Measurements from ENCODE around the gene XRN1.
"Not testable (repeated sequence)": the region's sequence is repeated elsewhere in the genome, so short reads cannot be mapped to it uniquely, and the experiment has no call there.

The XRN1 gene

DNA sequence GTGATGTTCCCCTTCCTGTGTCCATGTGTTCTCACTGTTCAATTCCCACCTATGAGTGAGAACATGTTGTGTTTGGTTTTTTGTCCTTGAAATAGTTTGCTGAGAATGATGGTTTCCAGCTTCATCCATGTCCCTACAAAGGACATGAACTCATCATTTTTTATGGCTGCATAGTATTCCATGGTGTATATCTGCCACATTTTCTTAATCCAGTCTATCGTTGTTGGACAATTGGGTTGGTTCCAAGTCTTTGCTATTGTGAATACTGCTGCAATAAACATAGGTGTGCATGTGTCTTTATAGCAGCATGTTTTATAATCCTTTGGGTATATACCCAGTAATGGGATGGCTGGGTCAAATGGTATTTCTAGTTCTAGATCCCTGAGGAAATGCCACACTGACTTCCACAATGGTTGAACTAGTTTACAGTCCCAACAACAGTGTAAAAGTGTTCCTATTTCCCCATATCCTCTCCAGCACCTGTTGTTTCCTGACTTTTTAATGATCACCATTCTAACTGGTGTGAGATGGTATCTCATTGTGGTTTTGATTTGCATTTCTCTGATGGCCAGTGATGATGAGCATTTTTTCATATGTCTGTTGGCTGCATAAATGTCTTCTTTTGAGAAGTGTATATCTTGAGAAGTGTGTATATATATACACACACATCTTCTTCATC, 123.4 kb downstream of the XRN1 start:
- DNase-seq: not testable (repeated sequence)

DNA sequence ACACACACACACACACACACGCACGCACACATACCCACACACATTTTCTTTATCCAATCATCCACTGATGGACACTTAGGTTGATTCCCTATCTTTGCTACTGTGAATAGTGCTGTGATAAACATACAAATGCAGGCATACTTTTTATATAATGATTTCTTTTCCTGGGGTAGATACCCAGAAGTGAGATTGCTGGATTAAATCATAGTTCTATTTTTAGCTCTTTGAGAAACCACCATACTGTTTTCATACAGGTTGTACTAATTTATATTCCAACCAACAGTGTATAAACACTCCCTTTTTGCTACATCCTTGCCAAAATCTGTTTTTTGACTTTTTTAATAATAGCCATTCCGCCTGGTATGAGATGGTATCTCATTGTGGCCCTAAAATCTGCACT, 127.9 kb downstream of the XRN1 start:
- no peak for DNase-seq

DNA sequence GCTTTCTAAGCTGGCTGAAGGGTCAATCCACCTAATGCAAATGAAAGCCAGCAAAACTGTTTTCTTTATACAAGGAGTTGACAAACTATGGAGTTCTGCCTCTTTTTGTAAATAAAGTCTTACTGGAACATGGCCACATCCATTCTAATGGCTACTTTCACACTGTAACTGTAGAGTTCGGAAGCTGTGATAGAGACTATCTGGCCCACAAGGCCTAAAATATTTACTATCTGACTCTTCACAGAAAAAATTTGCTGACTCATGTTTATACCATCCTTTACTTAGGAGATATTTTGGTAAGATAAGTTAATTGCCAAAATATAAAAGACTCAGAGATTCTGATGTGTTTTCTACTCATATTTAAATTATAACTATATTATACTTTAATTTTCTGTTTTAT, 128.7 kb downstream of the XRN1 start:
- no peak for DNase-seq

DNA sequence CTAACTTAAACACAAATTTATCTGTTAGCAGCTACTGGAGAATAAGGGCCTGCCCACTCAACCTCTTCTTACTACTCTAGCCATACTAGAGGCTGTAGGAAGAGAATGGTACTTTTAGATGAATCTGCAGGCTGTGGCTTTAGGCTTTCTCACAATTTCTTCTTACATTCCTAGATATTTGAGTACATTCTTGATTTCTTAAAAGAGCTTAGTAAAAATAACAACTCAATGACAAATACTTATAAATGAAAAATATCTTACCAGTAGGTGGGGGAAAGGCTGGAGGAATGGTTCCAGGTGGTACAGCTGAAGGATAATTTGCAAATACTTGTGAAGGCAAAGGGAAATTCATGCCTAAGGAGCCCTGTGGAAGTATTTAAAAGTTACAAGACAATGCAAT, 129.5 kb downstream of the XRN1 start:
- DNase-seq: no peak

DNA sequence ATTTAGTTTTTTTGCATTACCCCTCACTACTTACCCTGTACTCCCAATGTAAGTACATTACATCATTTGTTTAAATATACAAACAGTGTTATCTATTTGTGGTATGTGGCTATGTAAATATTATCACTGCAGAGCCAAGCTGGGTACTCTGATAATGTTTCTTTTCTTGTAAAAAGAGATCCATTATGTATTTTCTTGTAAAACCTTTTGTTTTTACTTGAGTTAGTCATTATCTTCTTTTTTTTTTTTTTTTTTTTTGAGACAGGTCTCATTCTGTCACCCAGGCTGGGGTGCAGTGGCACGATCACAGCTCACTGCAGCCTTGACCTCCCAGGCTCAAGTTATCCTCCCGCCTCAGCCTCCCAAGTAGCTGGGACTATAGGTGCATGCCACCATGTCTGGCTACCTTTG, 131.9 kb downstream of the XRN1 start:
- not testable (repeated sequence) for DNase-seq

DNA sequence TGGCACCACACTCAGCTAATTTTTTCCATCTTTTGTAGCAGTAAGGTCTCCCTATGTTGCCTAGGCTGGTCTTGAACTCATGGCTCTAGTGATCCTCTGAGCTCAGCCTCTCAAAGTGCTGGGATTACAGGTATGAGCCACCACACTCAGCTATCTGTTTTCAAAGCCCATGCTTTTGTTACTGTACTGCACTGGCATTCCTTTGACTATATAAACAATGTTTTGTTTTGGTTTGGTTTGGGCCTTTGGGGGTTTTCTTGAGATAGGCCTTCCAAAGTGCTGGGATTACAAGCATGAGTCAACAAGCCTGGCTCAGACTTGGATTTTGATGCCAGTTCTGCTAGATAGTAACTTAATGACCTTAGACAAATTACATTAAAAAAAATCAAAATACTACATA, 132.8 kb downstream of the XRN1 start:
- no peak for DNase-seq

DNA sequence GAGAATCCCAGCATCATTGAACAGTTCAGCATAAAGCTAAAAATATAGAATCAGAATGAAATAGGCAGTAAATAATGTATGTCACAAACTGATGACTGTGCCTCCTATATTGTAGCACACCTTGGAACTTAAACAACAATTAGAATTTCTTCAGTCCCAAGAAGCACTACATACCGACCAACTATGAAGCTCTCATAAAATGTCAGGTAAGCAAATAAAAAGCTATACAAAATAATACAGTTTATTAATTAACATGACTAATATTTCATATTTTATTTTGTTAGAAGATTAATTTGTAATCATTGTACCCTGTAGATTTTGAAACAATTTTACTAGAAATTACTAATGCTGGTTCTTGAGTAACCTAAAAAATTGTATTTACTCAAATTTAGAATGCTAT, 137.4 kb downstream of the XRN1 start:
- no peak for DNase-seq

DNA sequence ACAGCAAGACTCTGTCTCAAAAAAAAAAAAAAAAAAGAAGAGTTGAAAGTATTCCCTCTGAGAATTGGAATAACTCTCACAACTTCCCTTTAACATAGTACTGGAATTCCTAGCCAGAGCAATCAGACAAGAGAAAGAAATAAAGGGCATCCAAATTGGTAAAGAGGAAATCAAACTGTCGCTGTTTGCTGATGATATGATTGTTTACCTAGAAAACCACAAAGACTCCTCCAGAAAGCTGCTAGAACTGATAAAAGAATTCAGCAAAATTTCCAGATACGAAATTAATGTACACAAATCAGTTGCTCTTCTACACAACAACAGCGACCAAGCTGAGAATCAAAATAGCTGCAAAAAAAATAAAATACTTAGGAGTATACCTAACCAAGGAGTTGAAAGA, 145.0 kb downstream of the XRN1 start:
- DNase-seq: not testable (repeated sequence)

DNA sequence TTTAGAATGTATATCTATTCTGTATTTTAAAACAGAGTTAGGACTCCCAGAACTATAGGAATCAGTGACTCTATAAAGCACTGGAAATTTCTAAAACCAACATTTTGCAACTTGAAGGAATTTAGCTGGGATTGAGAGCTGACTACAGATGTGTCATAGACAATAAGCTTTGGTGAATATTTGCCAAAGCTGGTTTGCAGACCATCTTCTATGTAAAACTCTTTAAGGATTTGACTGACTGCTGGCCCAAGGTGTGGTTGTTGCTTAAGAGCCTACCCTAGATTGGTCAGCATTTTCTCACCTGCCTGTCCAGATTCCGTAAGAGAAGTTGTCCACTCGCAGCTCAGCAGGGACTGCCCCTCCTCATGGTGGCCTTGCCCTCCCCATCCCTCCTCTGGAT, 149.2 kb downstream of the XRN1 start:
- no peak for DNase-seq

DNA sequence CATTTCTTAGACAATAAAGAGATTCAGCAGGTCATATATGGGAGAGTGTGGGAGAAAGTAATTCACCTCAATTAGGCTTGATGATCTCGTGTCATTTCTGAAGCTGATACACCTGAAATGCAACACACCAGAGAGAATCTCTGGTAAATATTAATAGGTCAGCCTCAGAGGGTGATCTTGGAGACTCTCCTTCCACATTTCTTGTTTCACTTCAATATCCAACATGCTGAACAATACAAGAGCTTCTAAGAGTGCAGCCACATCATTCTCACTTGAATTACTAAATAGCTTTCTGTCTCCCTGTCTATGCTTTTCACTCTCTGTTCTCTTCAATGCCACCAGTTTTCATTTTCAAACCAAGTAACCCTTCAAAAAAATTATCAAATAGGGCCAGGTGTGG, 151.3 kb downstream of the XRN1 start:
- no peak for DNase-seq

DNA sequence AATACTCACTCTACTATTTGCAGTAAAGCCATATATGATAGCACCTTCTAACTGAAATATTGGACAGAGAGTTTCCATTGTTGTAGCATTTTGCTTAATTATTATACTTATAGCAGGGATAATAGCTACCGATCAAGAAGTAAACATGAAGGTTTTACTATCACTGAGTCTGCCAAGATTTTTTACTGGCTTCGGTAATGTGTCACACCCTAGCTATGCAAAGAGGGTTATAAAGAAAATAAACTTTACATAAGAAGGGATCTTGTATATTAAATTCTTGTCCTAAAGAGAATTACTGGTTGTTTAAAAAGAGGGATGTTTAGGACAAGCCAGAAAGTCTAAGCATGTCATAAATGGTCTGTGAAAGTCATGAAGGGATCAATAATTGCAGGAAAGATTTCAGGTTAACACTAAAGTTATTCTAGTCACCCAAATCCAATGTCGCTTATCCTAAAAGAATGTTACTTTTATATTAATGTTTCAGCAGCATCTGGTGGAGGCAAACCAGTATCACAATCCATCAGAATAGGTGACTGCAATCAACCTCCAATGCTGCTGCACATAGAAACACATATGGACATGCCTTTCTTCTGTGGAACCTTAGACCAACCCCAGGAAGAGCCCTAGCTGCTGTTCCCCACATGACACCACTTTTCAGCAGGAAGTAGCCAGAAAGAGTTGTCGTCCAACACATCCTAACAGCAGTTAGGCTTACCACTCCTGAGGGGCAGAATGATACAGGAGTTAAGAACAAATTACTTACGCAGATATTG, 159.8 kb downstream of the XRN1 start:
- DNase-seq: no peak

DNA sequence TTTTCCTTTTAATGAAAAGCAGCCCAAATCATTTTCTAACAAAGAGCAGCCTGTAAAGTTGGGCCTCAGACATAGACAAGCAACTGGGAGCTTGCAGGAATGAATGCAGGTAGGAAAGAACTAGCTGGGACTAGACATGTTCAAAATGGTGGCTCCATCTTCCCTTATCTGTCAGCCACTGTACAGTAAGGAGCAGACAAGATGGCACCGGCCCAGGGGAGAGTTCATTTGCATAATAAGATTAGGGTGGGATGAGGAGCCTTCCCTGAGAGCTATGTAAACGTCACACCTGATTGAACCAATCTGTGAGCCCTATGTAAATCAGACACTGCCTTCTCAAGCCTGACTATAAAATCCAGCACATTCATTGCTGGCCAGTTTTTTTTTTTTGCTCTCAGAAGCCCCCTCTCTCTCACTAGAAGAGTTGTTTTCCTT, 162.7 kb downstream of the XRN1 start:
- DNase-seq: no peak

DNA sequence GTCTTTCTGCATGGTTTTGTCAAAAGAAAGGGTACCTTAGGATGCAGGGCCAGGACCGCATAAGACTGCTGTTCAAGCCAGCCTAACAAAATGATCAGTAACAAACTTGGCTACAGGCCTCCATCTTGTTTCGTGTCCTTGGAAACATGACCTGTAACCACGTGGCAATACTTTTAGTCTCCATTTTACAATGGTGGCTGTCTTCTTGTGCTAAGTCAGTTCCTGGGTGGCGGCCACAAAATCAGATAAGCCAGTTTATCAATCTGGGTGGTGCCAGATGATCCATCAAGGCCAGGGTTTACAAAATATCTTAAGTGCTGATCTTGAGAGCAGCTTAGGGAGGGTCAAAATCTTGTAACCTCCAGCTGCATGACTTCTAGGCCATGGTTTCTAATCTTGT, 165.3 kb downstream of the XRN1 start:
- DNase-seq: no peak

DNA sequence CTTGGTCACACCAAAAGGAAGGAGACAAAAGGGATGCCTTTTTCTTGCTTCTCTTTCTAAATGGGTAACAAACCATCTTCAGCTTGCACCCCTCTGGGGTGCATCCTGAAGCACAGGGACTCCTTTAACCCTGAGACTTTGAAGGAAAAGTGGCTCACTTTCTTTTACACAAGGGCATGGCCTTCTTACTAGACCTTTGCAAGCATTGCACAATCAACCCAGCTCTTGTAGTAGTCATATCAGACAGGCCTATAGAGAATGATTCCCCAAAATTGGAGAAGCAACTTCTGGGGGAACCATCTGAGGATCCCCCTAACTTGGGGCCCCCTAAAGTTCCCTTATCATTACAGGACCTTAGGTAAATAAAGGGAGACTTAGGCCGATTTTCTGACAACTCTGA, 166.4 kb downstream of the XRN1 start:
- no peak for DNase-seq

DNA sequence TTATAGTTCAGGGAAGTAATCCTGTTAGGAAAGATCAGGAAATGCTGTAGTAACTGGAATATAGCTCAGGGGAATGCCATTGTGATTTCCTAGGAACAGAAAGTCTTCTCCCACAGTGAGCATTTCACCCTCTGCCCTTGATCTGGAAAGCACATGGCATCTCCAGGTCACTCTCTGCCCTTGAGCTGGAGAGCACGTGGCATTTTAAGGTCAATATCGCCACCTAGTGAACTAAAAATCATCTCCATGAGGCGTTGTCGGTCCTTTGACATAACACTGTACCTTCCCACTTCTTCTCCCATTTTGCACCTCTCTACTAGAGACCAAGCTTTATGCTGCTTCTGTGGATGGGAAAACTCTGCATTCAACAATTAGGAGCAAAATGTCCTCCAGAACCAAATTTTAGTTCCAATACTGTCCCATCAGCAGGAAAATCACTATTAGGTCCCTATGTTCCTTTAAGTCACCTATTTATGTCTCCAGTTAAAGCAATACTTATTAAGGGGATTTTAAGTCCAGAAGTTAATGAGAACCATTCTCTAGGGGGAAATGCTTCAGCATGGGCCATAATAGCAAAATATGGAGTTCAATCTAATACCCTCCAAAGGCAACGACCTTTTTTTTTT, 167.8 kb downstream of the XRN1 start:
- DNase-seq: peak; percentile 52 to 76

DNA sequence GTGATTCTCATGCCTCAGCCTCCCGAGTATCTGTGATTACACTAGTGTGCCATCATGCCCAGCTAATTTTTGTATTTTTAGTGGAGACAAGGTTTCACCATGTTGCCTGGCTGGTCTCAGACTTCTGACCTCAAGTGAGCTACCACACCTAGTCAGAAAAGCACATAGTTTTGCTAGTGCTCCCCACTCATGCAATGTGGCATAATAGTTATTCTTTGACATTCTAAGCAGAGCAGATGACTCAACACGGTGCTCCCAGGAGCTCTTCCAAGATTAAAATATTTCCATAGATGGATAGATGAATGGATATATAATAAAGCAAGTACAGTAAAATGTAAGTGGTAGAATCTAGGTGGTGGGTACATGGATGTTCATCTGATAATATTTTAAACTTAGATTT, 169.4 kb downstream of the XRN1 start:
- DNase-seq: no peak

DNA sequence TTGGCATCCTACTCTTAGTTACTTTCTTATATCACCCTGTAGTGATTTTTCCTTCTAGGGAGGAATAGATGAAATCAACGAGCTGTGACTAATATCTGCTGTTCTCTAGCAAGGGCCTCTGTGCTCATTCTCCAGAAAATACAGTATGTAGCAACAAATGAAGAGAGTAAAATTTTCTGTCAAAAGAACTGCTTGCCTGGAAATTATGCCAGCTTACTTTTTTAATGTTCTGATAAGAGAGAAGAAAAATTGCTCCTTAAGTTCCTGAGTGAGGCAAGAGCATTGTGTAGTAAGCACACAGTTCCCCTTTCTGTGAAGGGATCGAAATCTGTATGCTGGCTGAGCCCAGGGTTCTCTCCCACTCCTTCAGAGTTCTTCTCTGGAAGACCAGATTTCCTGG, 171.1 kb downstream of the XRN1 start:
- no peak for DNase-seq

DNA sequence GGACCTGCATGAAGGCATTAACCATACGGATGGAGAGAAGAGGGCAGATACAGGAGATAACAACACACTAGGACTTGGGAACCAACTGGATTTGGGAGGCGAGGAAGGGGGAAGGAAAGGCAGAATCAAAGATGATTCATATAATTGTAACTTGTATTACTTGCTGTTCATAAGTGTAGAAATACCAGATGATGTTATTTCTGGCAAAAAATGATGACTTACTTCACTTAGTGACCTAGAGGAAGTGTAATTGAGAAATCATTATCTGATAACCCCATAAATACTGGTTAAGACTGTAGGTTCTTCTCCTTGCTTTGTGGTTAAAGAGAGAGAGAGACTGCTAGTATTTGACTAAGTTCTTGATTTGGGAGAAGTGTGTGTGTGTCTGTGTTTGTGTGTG, 172.0 kb downstream of the XRN1 start:
- no peak for DNase-seq

DNA sequence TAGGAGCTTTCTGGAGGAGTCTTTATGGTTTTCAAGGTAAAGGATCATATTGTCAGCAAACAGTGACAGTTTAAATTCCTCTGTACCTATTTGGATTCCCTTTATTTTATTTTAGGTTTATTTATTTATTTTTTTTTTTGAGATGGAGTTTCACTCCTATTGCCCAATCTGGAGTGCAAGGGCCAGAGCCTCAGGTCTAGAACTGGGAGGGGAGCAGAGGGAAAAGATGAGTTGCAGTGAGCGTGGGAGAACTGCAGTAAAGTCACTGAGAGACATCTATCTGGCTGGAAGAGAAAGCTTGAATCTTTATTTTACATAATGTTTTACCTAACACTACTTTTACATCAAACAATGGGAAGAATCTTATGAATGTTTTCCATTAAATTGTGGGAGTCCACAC, 172.9 kb downstream of the XRN1 start:
- DNase-seq: no peak

DNA sequence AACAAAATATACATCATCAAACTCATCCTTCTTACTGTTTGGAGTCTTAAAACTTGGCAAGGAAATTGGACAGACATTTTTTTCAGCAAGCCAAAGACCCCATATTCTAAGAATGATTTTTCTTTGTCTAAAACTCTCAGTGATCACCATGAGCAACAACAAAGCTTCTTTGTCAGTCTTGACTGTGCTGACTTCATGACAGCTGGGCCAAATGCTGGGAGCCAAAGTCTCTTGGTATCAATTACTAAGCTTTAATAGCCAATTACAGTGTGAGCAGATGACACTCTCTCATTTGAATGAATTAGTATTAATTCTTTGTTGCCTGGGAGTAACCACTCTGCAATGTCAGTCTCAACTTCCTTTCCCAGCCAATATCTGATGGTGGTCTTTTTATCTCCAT, 174.3 kb downstream of the XRN1 start:
- DNase-seq: no peak

DNA sequence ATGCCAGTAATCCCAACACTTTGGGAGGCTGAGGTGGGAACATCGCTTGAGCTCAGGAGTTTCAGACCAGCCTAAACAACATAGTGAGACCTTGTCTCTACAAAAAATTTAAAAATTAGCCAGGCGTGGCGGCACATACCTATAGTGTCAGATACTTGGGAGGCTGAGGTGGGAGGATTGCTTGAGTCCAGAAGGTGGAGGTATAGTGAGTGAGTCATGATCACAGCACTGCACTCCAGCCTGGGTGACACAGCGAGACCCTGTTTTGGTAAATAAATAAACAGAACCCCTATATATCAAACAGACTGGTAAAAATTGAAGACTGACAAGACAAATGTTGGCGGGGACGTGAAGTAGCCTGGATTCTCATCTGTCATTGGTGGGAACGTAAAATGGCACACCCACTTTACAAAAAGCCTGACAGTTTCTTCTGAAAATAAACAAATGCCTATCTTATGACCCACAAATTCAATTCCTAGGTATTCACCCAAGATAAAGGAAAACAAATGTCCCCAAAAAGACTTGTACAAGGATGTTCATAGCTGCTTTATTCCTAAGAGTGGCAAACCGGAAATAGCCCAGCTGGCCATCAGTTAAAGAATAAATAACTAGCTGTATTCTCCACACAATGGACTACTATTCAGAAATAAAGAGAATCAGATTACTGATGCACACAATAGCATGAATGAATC, 175.5 kb downstream of the XRN1 start:
- DNase-seq: no peak

DNA sequence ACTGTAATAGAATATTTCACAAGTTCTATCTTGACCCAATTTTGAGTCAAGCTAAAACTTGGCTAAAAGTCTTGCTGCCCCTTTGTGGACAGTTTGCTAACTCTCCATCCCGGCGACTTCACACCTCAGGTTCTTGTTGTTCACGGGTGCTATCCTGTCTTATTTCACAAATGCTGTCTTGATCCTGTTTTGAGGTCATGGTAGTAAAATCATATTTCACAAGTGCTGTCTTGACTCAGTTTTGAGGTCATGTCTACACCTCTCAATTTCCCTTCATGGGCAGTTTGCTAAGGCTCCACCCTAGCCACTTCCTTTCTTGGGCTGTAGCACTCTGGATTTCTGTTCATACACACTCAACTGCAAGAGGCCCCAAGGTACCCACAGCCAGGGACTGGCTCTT, 177.4 kb downstream of the XRN1 start:
- DNase-seq: peak; percentile 53

DNA sequence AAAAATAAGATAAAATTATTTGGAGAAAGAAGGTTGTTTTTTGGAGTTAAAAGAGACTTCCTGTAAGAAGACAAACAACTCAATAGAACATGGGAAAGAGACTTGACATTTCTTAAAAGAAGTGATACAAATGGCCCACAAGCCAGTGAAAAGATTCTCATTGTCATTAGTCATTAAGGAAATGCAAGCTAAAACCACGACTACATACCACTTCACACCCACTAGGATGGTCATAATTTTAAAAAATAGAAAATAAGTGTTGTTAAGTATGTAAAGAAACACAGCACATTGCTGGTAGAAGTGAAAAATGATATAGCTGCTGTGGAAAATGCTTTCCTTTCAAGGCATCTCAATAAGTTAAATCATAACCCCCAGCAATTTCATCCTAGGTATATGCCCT, 178.1 kb downstream of the XRN1 start:
- DNase-seq: peak in 1 of 2 donors; percentile 7

DNA sequence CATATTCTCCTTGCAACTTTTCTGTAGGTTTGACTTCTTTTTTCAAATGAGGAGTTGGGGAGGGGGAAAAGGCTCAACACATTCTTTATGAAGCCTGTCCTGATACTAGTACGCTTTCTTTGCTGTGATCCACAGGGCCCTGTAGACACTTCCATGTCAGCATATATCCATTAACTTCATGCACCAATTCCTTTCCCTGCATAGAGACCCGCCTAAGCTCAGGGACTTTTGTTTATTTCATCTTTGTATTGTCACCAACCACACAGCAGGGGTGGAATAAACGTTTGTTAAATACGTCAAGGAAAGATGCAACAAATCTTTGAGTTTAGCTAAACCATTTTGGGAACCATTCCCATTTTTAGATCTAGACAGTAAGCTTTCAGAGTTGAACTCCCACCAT, 179.4 kb downstream of the XRN1 start:
- DNase-seq: no peak

Data from CD4-positive, alpha-beta T cell treated with Interleukin-1 beta for 1 hour (primary cell).